BLaER1 (cell line): ENCODE results near the gene LAMA2.

ENCODE experiments used
- H3K27ac ChIP-seq: shearing (Covaris generic); formaldehyde crosslinking; 2 replicates; pipeline ENCODE4 v1.8.1; 2022
- H3K27me3 ChIP-seq: shearing (Covaris generic); formaldehyde crosslinking; 2 replicates; pipeline ENCODE4 v1.8.1; 2022
- H3K36me3 ChIP-seq: shearing (Covaris generic); formaldehyde crosslinking; 2 replicates; pipeline ENCODE4 v1.8.1; 2022
- H3K4me1 ChIP-seq: shearing (Covaris generic); formaldehyde crosslinking; 2 replicates; pipeline ENCODE4 v1.8.1; 2022
- H3K4me2 ChIP-seq: shearing (Covaris generic); formaldehyde crosslinking; 2 replicates; pipeline ENCODE4 v1.8.1; 2022
- H3K4me3 ChIP-seq: shearing (Covaris generic); formaldehyde crosslinking; 2 replicates; pipeline ENCODE4 v1.8.1; 2022
- H3K9ac ChIP-seq: shearing (Covaris generic); formaldehyde crosslinking; 2 replicates; pipeline ENCODE4 v1.8.1; 2022
- H3K9me3 ChIP-seq: shearing (Covaris generic); formaldehyde crosslinking; 2 replicates; pipeline ENCODE4 v1.8.1; 2022
- H4K20me1 ChIP-seq: shearing (Covaris generic); formaldehyde crosslinking; 2 replicates; pipeline ENCODE4 v1.8.1; 2022
- Cebpa-rat ChIP-seq: shearing (Covaris generic); IDR thresholded peaks from 2 replicates; pipeline ENCODE4 v1.8.1; 2022

LAMA2 gene

DNA sequence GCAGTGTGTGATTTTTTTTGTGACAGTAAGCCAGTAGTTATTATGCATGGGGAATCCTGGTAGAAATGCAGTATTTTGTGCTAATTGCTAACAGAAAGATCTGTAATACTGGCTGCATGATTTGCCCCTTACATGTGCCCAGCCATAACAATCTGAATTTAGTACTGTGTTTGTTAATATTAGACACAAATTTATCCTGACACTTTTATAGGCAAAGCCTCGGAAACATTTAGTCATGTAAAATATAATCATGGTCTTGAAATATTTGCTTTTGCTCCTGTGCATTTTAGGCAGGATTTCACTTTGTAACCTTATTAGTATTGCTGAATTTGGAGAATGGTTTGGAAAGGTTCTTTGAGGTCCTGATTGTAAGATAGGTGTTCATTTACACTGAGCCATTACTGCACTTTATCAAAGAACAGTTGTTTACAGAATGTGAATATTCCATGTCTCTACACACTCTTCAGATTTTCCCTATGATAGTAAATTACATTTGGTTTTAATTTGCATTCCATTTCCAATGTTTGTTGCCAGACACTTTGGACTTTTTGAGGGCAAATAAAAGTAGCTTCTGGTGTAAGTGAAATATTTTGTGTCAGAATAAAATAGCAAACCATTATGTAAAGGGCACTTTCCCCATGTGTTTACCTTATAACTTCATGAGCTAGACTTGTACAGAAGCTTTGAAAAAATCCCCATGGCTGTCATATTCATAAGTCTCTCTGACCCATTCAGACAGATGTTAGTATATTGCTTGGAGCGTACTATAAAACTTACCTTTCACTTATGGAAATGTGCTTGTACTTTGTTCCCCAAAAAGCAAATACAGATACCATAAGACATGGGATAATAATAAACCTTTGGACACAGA lies 477.1 kb downstream of the LAMA2 start:
- H3K9ac ChIP-seq = no peak overlapping the region
- H3K36me3 ChIP-seq = no peaks in the 10 kb centered on the region
- no peak overlapping the region for H3K27ac ChIP-seq
- H3K9me3 ChIP-seq = no peaks in the 10 kb centered on the region
- H3K4me3 ChIP-seq = no peak overlapping the region
- H3K4me2 ChIP-seq = no peak overlapping the region
- TF ChIP-seq Cebpa-rat = no peak
- H3K4me1 ChIP-seq = no peaks in the 10 kb centered on the region
- no peaks in the 10 kb centered on the region for H3K27me3 ChIP-seq
- no peaks in the 10 kb centered on the region for H4K20me1 ChIP-seq

- Histone ChIP-seq H3K4me3 (no peak overlapping the region), H3K36me3 (no peaks in the 10 kb centered on the region), H3K27ac (no peak overlapping the region), H3K27me3 (no peaks in the 10 kb centered on the region), H3K4me2 (no peak overlapping the region), H3K9me3 (no peaks in the 10 kb centered on the region), H3K9ac (no peak overlapping the region), H3K4me1 (no peaks in the 10 kb centered on the region), H4K20me1 (no peaks in the 10 kb centered on the region)
- TF ChIP-seq Cebpa-rat = no peak
Measured at GRCh38 chr6:129360682-129360955, 477.7 kb downstream of the LAMA2 start.

GRCh38 chr6:129364037-129364436 lies 481.1 kb downstream of the LAMA2 start:
- no peaks in the 10 kb centered on the region for H3K27me3 ChIP-seq
- H3K36me3 ChIP-seq = no peaks in the 10 kb centered on the region
- H3K9me3 ChIP-seq = no peaks in the 10 kb centered on the region
- no peak overlapping the region for H3K27ac ChIP-seq
- no peak overlapping the region for H3K4me2 ChIP-seq
- no peak overlapping the region for H3K4me3 ChIP-seq
- no peak for TF ChIP-seq Cebpa-rat
- no peaks in the 10 kb centered on the region for H4K20me1 ChIP-seq
- no peak overlapping the region for H3K9ac ChIP-seq
- no peaks in the 10 kb centered on the region for H3K4me1 ChIP-seq

- Histone ChIP-seq H3K27ac (no peak overlapping the region), H3K4me2 (no peak overlapping the region), H3K4me1 (no peaks in the 10 kb centered on the region), H3K9me3 (no peaks in the 10 kb centered on the region), H3K4me3 (no peak overlapping the region), H3K9ac (no peak overlapping the region), H3K36me3 (no peaks in the 10 kb centered on the region), H3K27me3 (no peaks in the 10 kb centered on the region), H4K20me1 (no peaks in the 10 kb centered on the region)
- TF ChIP-seq Cebpa-rat = no peak
Measured at GRCh38 chr6:129364767-129365166, 481.8 kb downstream of the LAMA2 start.

- Histone ChIP-seq H3K9me3 (no peaks in the 10 kb centered on the region), H3K27ac (no peak overlapping the region), H3K9ac (no peak overlapping the region), H3K27me3 (no peaks in the 10 kb centered on the region), H4K20me1 (no peaks in the 10 kb centered on the region), H3K4me2 (no peak overlapping the region), H3K4me1 (no peaks in the 10 kb centered on the region), H3K36me3 (no peaks in the 10 kb centered on the region), H3K4me3 (no peak overlapping the region)
- no peak for TF ChIP-seq Cebpa-rat
Measured at GRCh38 chr6:129368076-129368475, 485.1 kb downstream of the LAMA2 start.

DNA sequence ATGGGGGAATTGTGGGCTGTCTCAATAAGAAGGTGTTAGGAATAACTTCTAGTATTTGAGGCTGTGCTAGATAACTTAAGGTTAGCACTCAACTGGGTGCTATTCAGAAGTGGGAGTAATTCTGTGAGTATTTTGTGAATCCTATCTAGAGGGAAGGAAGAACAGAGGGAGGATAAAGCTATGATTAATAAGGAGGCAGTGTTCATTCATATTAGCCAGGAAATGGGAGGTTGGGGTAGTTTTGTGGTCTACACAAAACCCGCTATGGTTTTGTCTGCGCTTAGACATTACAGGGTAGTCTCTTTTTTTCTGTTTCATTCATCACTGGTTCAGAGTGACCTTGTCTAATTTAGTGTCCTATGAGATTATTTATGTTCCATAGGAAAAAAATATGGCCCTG lies 486.0 kb downstream of the LAMA2 start:
- Histone ChIP-seq H3K4me3 (no peak overlapping the region), H3K36me3 (no peaks in the 10 kb centered on the region), H3K4me1 (no peaks in the 10 kb centered on the region), H3K27me3 (no peaks in the 10 kb centered on the region), H3K27ac (no peak overlapping the region), H3K9me3 (no peaks in the 10 kb centered on the region), H4K20me1 (no peaks in the 10 kb centered on the region), H3K4me2 (no peak overlapping the region), H3K9ac (no peak overlapping the region)
- TF ChIP-seq Cebpa-rat = no peak

DNA sequence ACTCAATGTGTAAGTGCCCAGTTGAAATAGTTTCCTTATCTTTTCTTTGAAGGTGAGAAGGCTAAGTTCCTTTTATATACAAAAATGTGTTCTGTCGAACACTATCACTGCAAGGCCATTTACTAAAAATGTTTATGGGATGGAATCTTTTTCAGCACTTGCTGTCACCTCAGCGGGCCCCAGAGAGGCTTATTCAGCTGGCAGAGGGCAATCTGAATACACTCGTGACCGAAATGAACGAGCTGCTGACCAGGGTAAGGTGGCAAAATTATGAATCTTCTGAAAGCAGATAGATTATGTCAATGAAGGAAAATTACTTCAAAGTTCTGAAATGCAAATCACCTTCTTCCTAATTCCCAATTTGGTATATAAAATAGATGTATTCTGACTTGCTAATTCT lies 486.8 kb downstream of the LAMA2 start:
- Histone ChIP-seq H3K4me1 (no peaks in the 10 kb centered on the region), H3K4me2 (no peak overlapping the region), H3K9ac (no peak overlapping the region), H3K27me3 (no peaks in the 10 kb centered on the region), H3K4me3 (no peak overlapping the region), H3K36me3 (no peaks in the 10 kb centered on the region), H4K20me1 (no peaks in the 10 kb centered on the region), H3K27ac (no peak overlapping the region), H3K9me3 (no peaks in the 10 kb centered on the region)
- TF ChIP-seq Cebpa-rat = no peak

GRCh38 chr6:129370268-129370916 lies 487.5 kb downstream of the LAMA2 start:
- no peak overlapping the region for H3K4me2 ChIP-seq
- no peaks in the 10 kb centered on the region for H3K9me3 ChIP-seq
- no peaks in the 10 kb centered on the region for H4K20me1 ChIP-seq
- no peaks in the 10 kb centered on the region for H3K27me3 ChIP-seq
- H3K4me3 ChIP-seq = no peak overlapping the region
- no peaks in the 10 kb centered on the region for H3K4me1 ChIP-seq
- TF ChIP-seq Cebpa-rat = no peak
- no peak overlapping the region for H3K9ac ChIP-seq
- H3K36me3 ChIP-seq = no peaks in the 10 kb centered on the region
- H3K27ac ChIP-seq = no peak overlapping the region

- no peak overlapping the region for H3K4me2 ChIP-seq
- no peaks in the 10 kb centered on the region for H4K20me1 ChIP-seq
- no peaks in the 10 kb centered on the region for H3K4me1 ChIP-seq
- H3K9ac ChIP-seq = no peak overlapping the region
- H3K27ac ChIP-seq = no peak overlapping the region
- no peak overlapping the region for H3K4me3 ChIP-seq
- H3K27me3 ChIP-seq = no peaks in the 10 kb centered on the region
- H3K9me3 ChIP-seq = no peaks in the 10 kb centered on the region
- no peak for TF ChIP-seq Cebpa-rat
- no peaks in the 10 kb centered on the region for H3K36me3 ChIP-seq
Measured at GRCh38 chr6:129381885-129382284, 498.9 kb downstream of the LAMA2 start.

DNA sequence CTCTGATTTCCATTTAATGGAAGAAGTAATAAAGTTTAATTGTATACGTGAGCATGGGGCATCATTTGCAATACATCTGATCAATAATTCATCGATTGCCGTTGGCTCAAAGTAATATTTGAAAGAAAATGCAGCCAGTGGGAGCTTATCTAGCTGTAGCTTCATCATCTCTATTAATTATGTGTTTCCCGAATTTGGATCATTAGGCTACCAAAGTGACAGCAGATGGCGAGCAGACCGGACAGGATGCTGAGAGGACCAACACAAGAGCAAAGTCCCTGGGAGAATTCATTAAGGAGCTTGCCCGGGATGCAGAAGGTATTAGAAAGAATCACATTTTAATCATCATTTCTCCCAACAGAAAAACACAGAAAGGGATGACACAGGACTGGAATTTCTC lies 500.0 kb downstream of the LAMA2 start:
- no peaks in the 10 kb centered on the region for H4K20me1 ChIP-seq
- H3K4me1 ChIP-seq = no peaks in the 10 kb centered on the region
- TF ChIP-seq Cebpa-rat = no peak
- no peak overlapping the region for H3K27ac ChIP-seq
- no peak overlapping the region for H3K4me2 ChIP-seq
- no peak overlapping the region for H3K4me3 ChIP-seq
- H3K9me3 ChIP-seq = no peaks in the 10 kb centered on the region
- H3K27me3 ChIP-seq = no peaks in the 10 kb centered on the region
- no peaks in the 10 kb centered on the region for H3K36me3 ChIP-seq
- no peak overlapping the region for H3K9ac ChIP-seq
